Activated CD8-positive, alpha-beta memory T cell treated with anti-CD3 and anti-CD28 coated beads, Interleukin-2, amount 10 ng/mL, durations not matched to agents 7 days and 5 days (primary cell): ENCODE measurements around the gene SSTR3. TPM values are rescaled to one million over a fixed set of nuclear protein-coding genes. Genes with fewer than 3 reads are reported as not detected.
"Not testable (repeated sequence)": the region's sequence is repeated elsewhere in the genome, so short reads cannot be mapped to it uniquely, and the experiment has no call there.

Experiments
- ATAC-seq: fragments of 150-1000 bp; cut with Tn5 transposase; one replicate; pipeline ENCODE4 v1.10.0; 2021; ENCODE audit warnings: moderate library complexity
- CTCF ChIA-PET: fragments of 350-600 bp; sonication (Branson Sonifier 250); formaldehyde crosslinking; loops from one replicate; lab custom pipeline; 2021; ENCODE audit warnings: antibody characterized with exemption; lab: Charles Lee
- DNase-seq: peaks from one replicate; pipeline ENCODE4 v3.0.0-alpha.2; 2020
- H3K27ac Mint-ChIP-seq: one replicate; pipeline ENCODE4 v1.8.0; 2021; ENCODE audit warnings: mild to moderate bottlenecking, mixed read lengths
- H3K27me3 Mint-ChIP-seq: one replicate; pipeline ENCODE4 v1.8.0; 2021; ENCODE audit warnings: mixed read lengths
- H3K36me3 Mint-ChIP-seq: one replicate; pipeline ENCODE4 v1.8.0; 2021; ENCODE audit warnings: mild to moderate bottlenecking, mixed read lengths
- H3K4me1 Mint-ChIP-seq: one replicate; pipeline ENCODE4 v1.8.0; 2021; ENCODE audit warnings: mixed read lengths
- H3K4me3 Mint-ChIP-seq: one replicate; pipeline ENCODE4 v1.8.0; 2021; ENCODE audit warnings: mild to moderate bottlenecking, moderate library complexity, mixed read lengths
- H3K9me3 Mint-ChIP-seq: one replicate; pipeline ENCODE4 v1.8.0; 2022; ENCODE audit warnings: low read depth, mixed read lengths
- total RNA-seq, 2 experiments: library from RNA; stranded (reverse); gene quantifications; one replicate each; pipeline ENCODE4 v1.2.3, GENCODE V29; 2021

Gene SSTR3
- total RNA-seq, 2 experiments from 2014 or later = 1.3 to 2.2 TPM

DNA sequence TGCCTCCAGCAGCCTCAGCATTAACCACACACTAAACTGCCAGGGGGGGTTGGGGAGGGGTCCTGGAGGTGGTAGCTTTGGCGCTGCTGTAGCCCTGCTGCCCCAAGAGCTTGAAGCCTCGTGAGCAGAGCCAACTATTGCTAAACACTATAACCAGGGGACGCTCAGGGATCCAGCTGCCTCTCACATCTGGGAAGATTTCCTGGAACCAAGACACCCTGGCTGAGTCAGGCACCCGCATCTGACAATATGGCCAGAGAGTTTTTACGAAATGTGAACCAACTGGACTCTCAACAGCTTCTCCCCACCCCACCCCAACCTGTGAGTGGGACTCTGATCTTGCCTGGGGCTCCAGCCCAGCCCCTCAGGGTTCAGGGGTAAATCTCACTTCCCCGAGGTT is 38.6 kb downstream of the SSTR3 start:
- Mint-ChIP-seq H3K27me3 (no peaks in the 10 kb centered on the region), H3K4me1 (peaks cover 27% of the 10 kb centered on the region), H3K4me3 (no peak overlapping the region), H3K27ac (no peak overlapping the region), H3K9me3 (no peaks in the 10 kb centered on the region), H3K36me3 (peaks cover 21% of the 10 kb centered on the region)
- CTCF ChIA-PET = interaction anchor here (0.8 to 1.3 kb wide), 5 partner anchors 8 to 318 kb away, joined by 3 to 5 read pairs (median 3); no protein-coding TSS in a partner anchor
- no peak for ATAC-seq
- no peak for DNase-seq

DNA sequence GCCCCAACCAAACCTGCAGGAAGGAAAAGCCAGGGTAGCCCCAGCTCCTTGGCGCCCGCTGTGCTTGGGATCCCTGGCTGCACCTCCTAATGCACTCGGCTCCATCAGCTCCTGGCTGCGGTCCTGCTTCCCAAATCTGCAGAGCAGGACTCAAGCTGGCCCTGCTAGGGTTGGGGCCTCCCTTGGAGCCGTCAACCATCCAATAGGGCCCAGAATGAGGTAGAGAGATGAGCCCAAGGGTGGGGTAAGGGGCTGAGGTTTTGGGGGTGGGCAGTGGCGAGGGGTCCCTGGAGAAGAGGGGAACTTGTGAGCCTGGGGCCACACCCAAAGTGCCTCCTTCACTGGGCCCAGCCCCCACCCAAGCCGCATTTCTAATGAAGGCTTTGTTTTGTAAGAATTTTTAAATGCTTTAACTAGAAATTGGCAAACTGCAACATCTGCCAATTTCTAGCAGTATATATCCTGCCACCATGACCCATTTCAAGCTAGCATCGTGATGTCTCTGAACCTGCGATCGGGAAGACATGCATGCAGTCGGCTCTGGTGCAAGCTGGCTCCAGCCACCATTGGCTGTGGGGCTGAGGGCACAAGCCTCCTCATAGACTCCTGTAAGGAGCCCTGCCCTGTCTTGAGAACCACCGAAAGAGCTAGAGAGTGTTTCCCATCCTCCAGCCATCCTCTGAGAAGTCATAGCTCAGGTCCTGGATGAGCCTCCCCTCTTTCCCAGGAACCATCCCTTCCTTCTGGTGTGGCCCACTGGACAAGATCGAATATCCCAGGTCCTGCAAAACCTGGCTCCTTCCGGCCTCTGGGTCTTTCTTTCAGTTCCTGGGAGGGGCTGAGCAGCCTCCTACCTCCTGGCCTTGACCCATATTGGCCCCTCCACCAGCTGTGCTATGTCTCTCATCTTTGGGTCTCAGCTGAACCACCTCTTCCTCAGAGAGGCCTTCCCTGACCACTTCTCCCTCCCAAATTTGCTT is 39.7 kb downstream of the SSTR3 start:
- H3K4me3 Mint-ChIP-seq = no peak overlapping the region
- ATAC-seq (no peak), DNase-seq (no peak)
- H3K27me3 Mint-ChIP-seq = no peaks in the 10 kb centered on the region
- no peak overlapping the region for H3K27ac Mint-ChIP-seq
- no peaks in the 10 kb centered on the region for H3K9me3 Mint-ChIP-seq
- peaks cover 39% of the 10 kb centered on the region for H3K4me1 Mint-ChIP-seq
- CTCF ChIA-PET = interaction anchor here (1.0 to 1.7 kb wide), 7 partner anchors 10 to 96 kb away, joined by 3 to 6 read pairs (median 4); no protein-coding TSS in a partner anchor
- peaks cover 28% of the 10 kb centered on the region for H3K36me3 Mint-ChIP-seq

DNA sequence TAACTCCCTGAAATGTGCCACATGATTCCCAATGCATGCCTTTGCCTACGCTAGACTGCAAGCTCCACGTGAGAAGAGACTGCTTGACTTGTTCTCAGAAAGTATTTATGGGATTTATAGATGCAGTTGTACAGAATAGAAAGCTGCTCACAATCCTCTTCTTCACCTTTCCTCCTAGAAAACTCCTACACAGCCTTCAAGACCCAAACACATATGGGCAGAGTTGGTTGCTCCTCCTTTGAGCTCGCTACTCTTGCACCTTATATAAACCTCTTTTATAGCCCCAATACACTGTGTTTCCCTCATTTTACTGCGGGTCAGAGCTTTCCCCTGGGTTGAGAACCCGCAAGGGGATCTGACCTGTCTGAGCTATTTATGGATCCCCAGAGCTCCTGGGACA is 40.6 kb downstream of the SSTR3 start:
- H3K4me3 Mint-ChIP-seq = no peak overlapping the region
- no peak overlapping the region for H3K27ac Mint-ChIP-seq
- peaks cover 28% of the 10 kb centered on the region for H3K36me3 Mint-ChIP-seq
- DNase-seq = no peak
- peaks cover 46% of the 10 kb centered on the region for H3K4me1 Mint-ChIP-seq
- no peaks in the 10 kb centered on the region for H3K27me3 Mint-ChIP-seq
- CTCF ChIA-PET = interaction anchor here (1.2 to 1.7 kb wide), 3 partner anchors 9 to 92 kb away, joined by 3 to 6 read pairs (median 6); no protein-coding TSS in a partner anchor
- no peak for ATAC-seq
- no peaks in the 10 kb centered on the region for H3K9me3 Mint-ChIP-seq

DNA sequence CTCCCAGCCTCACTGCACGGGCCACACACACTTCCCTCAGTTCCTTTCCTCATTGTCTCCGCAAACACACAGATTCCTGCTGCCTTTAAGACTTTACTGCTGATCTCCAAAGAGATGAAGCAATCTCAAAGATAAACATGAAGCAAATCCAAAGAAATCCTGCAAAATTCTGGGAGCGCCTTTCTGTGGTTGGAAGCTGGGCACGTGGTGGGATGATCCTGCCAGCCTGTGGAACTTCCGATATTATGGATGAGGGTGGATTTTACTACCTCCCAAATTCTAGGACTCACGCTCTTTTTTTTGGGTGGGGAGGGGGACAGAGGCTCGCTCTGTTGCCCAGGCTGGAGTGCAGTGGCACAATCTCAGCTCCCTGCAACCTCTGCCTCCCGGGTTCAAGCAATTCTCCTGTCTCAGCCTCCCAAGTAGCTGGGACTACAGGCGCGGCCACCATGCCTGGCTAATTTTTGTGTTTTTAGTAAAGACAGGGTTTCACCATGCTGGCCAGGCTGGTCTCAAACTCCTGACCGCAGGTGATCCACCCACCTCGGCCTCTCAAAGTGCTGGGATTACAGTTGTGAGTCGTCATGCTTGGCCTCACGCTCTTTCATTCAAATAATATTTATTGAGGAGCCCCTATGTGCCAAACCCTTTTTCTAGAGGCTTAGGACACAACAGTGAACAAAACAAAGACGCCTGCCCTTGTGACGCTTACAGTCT is 41.4 kb downstream of the SSTR3 start:
- H3K4me3 Mint-ChIP-seq, H3K9me3 Mint-ChIP-seq, DNase-seq, H3K27me3 Mint-ChIP-seq, ATAC-seq, H3K27ac Mint-ChIP-seq: not testable (repeated sequence)
- Mint-ChIP-seq H3K36me3 (peaks cover 28% of the 10 kb centered on the region), H3K4me1 (peaks cover 51% of the 10 kb centered on the region)
- CTCF ChIA-PET = interaction anchor here (0.7 to 1.6 kb wide), 6 partner anchors 9 to 29 kb away, joined by 3 to 6 read pairs (median 4); no protein-coding TSS in a partner anchor

DNA sequence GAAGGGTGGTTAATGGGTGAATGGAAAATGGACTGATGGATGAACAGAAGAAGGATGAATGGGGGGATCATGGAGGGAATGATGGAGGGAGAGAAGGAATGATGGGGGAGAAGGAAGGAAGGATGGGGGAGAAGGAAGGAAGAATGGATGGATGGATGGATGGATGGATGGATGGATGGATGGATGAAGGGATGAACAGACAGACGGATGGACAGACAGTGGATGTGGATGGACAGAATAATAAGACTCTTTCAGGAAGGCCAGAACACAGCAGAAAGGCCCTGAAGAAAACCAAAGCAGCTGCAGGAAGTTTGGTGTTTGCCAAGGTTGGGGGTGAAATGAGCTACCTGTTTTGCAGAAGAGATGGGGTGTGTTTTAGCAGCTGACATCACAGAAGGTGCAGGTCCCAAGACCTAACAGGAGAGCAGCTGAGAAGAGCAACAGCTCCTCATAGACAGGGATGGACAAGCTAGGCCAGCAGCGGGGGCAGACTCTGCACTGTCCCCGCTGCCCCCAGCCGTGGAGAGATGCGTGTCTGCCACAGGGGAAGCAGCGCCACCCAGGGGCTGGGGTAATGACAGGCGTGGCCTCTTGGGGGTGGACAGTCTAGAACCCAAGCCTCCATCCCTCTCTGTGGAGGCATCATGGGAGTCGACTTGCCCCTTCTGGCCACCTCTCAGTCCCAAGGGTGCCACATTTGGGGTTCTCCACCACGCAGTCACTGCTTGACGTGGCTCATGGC is 42.2 kb downstream of the SSTR3 start:
- Mint-ChIP-seq H3K4me3 (no peak overlapping the region), H3K27ac (peak overlapping the region; percentile 27), H3K27me3 (no peaks in the 10 kb centered on the region), H3K36me3 (peaks cover 28% of the 10 kb centered on the region), H3K9me3 (no peaks in the 10 kb centered on the region), H3K4me1 (peaks cover 58% of the 10 kb centered on the region)
- CTCF ChIA-PET = interaction anchor here (0.7 to 1.1 kb wide), 5 partner anchors 9 to 29 kb away, joined by 3 to 5 read pairs (median 4); no protein-coding TSS in a partner anchor
- no peak for ATAC-seq
- no peak for DNase-seq

DNA sequence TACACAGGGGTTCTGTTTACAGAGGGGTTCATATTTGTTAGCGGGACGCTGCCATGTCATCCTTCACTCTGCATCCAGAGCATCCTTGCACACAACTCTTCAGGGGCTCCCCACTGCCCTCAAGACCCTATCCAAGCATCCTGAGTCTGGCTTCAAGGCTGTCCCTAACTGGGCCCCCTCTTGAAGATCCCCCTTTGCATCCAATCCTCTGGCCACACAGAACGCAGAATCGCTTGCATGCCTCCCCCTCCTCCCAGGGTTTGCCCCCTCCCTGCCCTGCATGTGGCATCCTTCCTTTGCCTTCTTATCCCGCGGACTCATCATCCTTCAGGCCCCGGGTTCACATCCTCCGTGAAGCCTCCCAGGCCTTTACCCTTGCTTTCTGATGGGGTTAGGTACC is 42.9 kb downstream of the SSTR3 start:
- H3K4me1 Mint-ChIP-seq = peaks cover 65% of the 10 kb centered on the region
- H3K4me3 Mint-ChIP-seq = no peak overlapping the region
- H3K27me3 Mint-ChIP-seq = no peaks in the 10 kb centered on the region
- peak overlapping the region; percentile 99 for H3K27ac Mint-ChIP-seq
- no peak for ATAC-seq
- H3K36me3 Mint-ChIP-seq = peaks cover 28% of the 10 kb centered on the region
- no peak for DNase-seq
- H3K9me3 Mint-ChIP-seq = no peaks in the 10 kb centered on the region
- CTCF ChIA-PET = interaction anchor here (1.0 kb wide), 3 partner anchors 8 to 30 kb away, joined by 4 to 5 read pairs (median 4); no protein-coding TSS in a partner anchor

DNA sequence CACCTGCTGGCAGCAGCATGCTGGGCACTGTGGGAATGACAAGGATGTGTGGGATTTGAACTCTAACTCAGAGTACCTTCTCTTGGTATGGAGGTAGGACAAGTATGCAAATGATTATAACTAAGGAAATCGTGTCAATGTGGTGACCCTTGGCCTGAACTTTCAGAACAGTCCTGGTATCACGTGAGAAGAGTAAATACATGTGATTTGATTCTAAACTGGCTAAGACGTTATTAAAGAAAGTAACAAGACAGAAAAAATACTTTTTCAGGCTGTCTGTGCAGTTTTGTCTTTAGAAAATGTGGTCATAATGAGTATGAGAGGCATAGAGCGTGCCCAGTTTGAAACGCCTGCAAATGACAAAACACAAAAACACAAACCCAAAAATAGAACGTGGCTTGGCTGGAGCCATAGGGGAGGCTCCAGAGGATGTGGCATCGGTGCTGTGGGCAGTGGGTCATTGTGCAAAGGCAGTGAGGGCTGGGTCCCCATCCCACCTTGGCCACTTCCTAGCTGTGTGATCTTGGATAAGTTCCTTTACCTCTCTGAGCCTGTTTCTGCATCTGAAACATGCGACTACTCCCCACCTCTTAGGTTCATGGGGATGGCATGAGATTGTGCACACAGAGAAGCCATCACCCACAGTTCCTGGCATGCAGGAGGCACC is 44.2 kb downstream of the SSTR3 start:
- Mint-ChIP-seq H3K27me3 (no peaks in the 10 kb centered on the region), H3K36me3 (peaks cover 25% of the 10 kb centered on the region)

DNA sequence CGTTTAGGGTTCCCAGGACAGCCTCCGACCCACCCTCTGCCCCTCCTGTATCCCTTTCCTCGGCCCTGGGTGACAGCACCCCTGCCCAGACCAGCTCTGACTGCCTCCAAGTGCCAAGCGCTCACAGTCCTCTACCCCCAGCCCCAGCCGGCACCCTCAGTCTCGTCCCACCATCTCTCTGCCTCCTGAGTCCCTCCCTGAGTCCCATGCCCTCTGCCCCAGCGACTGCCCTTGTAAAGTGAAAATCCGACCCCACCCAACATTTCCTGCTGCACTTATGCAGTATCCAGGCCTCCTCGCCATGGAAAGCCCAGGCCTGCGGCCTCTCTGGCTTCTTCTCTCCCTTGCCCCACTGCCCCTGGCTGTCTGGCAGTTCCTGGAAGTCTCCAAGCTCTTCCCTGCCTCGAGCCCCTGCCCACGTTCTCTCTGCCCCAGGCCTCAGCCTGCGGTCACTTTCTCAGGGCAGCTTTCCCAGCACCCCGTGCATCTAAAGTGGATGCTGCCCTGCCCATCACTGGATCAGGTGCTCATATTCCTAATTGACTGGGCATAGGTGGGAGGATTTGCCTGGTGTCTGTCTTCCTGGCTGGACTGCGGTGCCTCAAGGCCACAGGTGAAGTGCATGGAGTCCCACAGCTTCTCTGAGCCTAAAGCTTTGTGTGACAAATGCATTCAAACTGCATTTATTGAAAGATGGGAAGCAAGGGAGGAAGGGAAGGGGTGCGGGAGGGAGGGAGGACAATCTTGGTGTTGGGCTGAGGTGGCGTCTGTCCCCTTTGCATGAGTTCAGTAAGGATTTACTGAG is 44.9 kb downstream of the SSTR3 start:
- Mint-ChIP-seq H3K27me3 (no peaks in the 10 kb centered on the region), H3K9me3 (no peaks in the 10 kb centered on the region), H3K4me3 (peak overlapping the region; percentile 78), H3K4me1 (peaks cover 86% of the 10 kb centered on the region), H3K36me3 (peaks cover 23% of the 10 kb centered on the region), H3K27ac (peak overlapping the region; percentile 99)
- ATAC-seq (no peak), DNase-seq (no peak)
- CTCF ChIA-PET = interaction anchor here (0.7 to 9.4 kb wide), 26 partner anchors 8 to 150 kb away, joined by 3 to 150 read pairs (median 4); partner anchors contain the start of gene IL2RB

More for the DNA sequence above, 44.2 kb downstream of the SSTR3 start:
- Mint-ChIP-seq H3K27ac (peak overlapping the region; percentile 99), H3K9me3 (no peaks in the 10 kb centered on the region), H3K4me3 (peak overlapping the region; percentile 78), H3K4me1 (peaks cover 78% of the 10 kb centered on the region)
- DNase-seq = peak; percentile 79
- CTCF ChIA-PET = interaction anchor here (0.7 to 9.4 kb wide), 11 partner anchors 16 to 104 kb away, joined by 3 to 150 read pairs (median 6); partner anchors contain the start of gene IL2RB
- no peak for ATAC-seq

DNA sequence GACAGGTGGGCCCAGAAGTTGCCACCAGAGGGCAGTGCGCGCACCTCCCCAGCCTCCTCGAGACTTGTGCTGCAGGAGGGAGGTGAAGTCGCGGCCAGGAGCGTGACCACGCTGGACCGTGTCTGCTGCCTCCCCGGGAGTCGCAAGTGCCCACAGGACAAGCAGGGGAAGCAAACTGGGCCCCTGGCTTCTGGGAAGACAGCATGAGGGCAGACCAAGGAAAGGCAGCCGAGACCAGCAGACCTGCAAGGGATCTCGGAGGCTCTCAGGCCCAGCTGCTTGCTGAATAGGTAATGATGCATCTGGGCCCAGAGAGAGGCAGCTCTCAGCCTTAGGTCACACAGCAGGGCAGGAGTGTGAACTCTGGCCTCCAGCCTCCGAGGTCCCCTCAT is 45.6 kb downstream of the SSTR3 start:
- no peaks in the 10 kb centered on the region for H3K27me3 Mint-ChIP-seq
- CTCF ChIA-PET = interaction anchor here (0.6 to 9.4 kb wide), 29 partner anchors 9 to 151 kb away, joined by 3 to 150 read pairs (median 4); partner anchors contain the start of gene IL2RB
- ATAC-seq (peak; percentile 29), DNase-seq (peak; percentile 93)
- no peaks in the 10 kb centered on the region for H3K9me3 Mint-ChIP-seq
- peak overlapping the region; percentile 78 for H3K4me3 Mint-ChIP-seq
- H3K4me1 Mint-ChIP-seq = peaks cover 93% of the 10 kb centered on the region
- H3K36me3 Mint-ChIP-seq = peaks cover 23% of the 10 kb centered on the region
- H3K27ac Mint-ChIP-seq = peak overlapping the region; percentile 99

DNA sequence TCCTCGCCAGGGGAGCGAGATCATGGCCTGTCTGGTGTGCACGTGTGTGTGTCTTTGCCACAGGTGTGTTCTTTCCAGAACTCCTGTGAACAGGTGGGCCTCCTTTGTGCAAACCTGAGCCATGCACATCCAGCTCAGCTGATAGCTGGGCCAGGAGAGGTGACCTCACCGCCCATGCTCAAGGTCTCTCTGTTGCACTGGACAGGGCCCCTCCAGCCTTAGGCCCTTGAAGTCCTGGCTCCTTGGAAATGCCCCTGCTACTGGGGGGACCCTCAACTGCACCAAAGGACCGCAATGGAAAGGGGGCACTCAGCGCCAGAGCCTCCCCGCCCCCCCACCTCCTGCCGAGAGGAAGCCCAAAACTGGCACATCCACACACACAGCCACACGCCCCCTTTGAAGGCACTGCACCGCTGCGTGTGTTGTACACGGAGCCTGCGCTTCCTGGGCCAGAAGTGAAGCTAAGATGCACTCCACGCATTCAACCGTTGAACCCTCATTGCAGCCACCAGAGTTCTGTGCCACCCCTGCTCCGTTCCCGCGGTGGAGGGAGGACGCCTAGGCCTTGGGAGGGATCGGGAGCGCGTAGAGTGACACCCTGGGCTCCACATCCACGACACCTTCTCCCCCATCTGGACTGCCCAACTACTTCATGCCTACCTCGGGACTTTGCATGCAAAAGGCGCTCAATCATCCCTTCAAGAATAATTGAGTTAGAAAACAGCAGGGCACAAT is 46.2 kb downstream of the SSTR3 start:
- no peak for ATAC-seq
- CTCF ChIA-PET = interaction anchor here (0.6 to 9.4 kb wide), 32 partner anchors 8 to 151 kb away, joined by 3 to 150 read pairs (median 4); partner anchors contain the start of gene IL2RB
- DNase-seq = peak; percentile 67
- peaks cover 3% of the 10 kb centered on the region for H3K9me3 Mint-ChIP-seq
- no peaks in the 10 kb centered on the region for H3K27me3 Mint-ChIP-seq
- H3K4me3 Mint-ChIP-seq = peak overlapping the region; percentile 78
- peaks cover 96% of the 10 kb centered on the region for H3K4me1 Mint-ChIP-seq
- H3K27ac Mint-ChIP-seq = peak overlapping the region; percentile 99
- H3K36me3 Mint-ChIP-seq = peaks cover 26% of the 10 kb centered on the region

DNA sequence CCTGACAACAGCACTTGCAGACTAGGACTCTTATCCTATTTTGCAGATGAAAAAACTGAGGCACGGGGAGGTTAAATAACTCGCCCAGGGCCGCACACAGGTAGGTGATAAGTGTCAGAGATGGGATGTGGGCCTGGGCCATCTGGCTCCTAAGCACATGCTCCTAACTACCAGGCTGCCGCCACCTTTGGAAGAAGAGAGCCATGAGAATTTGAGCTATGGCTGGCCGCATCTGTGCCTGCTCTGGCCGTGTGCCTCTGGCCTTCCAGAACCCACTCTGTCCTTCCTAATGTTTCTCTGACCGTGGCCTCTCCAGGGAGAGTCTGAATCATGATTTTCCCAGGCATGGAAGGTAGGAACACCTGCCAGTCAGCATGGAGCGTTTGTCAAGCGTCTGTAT is 47.2 kb downstream of the SSTR3 start:
- peaks cover 27% of the 10 kb centered on the region for H3K36me3 Mint-ChIP-seq
- CTCF ChIA-PET = interaction anchor here (1.1 to 9.4 kb wide), 12 partner anchors 9 to 96 kb away, joined by 3 to 150 read pairs (median 5); partner anchors contain the start of gene IL2RB
- H3K4me3 Mint-ChIP-seq = peak overlapping the region; percentile 21
- no peak for ATAC-seq
- H3K27ac Mint-ChIP-seq = peak overlapping the region; percentile 99
- peaks cover 98% of the 10 kb centered on the region for H3K4me1 Mint-ChIP-seq
- H3K9me3 Mint-ChIP-seq = peaks cover 5% of the 10 kb centered on the region
- no peaks in the 10 kb centered on the region for H3K27me3 Mint-ChIP-seq
- no peak for DNase-seq
